ENCODE data around the gene LRRC23.

Gene LRRC23

DNA sequence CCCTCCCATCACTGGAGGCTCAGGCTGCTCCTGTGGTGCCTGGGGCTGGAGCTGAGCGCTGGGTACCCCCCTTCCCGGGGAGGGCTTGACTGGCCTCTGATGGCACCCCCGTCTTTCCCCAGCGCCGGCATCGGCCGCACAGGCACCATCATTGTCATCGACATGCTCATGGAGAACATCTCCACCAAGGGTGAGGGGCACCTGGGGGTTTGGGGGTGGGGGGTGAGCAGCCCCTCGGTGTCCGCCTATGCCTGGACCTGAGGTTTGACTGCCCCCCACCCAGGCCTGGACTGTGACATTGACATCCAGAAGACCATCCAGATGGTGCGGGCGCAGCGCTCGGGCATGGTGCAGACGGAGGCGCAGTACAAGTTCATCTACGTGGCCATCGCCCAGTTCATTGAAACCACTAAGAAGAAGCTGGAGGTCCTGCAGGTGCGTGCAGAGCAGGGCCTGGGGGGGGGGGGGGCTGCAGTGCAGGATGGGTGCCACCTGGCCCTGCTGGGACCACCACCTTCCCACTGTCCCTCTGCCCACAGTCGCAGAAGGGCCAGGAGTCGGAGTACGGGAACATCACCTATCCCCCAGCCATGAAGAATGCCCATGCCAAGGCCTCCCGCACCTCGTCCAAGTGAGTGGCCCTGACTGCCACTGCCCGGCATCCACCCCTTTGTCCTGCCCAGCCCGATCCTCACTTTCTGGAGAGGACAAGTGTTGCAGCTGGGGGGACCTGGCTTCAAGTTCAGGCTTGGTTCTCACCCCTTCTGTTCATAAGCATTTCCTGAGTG lies 55.4 kb downstream of the LRRC23 start:
- DNase-seq: no peak

DNA sequence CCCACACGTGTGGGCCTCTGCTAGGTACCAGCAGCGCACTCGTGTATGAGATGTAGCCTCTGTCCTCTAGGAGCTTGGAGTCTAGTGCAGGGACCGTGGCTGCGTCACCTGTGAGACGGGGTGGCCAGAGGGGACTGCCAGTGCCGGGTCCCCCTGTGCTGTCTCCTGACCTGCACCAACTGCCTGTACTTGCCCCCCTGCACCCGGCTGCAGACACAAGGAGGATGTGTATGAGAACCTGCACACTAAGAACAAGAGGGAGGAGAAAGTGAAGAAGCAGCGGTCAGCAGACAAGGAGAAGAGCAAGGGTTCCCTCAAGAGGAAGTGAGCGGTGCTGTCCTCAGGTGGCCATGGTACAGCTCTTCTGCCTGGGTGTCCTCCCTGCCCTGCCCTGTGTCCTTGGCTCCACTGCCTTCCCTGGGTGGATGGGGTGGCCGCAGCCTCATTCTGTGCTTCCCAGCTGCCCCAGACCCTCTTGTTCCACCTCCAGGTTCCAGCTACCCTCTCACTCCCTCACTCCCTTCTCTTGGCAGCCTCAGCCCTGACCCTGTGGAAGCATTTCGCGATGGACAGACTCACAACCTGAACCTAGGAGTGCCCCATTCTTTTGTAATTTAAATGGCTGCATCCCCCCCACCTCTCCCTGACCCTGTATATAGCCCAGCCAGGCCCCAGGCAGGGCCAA lies 56.1 kb downstream of the LRRC23 start:
- no peak for DNase-seq

DNA sequence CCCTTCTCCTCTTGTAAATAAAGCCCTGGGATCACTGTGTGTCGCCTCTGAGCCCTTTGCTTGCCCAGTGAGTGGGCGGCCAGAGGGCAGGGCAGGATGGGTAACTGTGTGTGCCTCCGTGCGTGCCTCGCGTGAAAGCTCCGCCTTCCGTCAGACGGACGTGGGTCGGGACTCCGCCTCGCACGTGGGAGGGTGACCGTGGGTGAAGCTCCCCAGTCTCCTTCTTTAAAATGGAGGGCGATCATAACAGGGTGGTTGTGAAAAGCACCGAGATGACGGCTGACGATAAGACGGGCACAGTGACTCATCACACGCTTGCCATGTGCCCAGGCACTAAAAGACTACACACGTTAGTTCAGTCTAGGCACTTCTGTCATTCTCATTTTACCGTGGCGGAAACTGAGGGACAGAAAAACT lies 56.7 kb downstream of the LRRC23 start:
- peak; percentile 97 for DNase-seq

DNA sequence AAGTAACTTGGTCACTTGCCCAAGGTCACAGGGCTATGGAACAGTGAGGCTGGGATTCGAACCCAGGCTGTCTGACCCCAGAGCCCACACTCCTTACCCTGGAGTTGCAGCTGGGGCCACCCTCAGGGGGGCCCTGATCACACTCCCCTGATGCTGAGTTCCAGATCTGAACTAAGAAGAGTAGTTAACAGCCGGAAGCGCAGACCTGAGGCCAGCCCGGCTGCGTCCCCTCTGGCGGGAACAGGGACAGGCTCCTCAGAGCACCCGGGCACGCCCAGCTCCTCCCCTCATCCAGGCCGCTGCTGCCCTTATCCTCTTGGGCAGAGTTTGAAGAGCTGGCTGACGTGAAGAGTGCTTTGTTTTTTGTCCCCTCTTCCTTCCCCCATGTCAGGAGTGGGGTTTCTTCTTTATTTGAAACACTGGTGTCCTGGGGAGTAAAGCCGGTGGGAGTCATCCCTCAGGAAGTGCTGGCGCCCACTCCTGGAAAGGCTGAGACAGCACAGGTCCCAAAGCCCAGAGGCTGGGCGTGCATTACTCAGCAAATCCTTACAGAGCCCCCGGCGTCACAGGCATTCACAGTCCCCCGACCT lies 57.2 kb downstream of the LRRC23 start:
- DNase-seq: peak; percentile 49

DNA sequence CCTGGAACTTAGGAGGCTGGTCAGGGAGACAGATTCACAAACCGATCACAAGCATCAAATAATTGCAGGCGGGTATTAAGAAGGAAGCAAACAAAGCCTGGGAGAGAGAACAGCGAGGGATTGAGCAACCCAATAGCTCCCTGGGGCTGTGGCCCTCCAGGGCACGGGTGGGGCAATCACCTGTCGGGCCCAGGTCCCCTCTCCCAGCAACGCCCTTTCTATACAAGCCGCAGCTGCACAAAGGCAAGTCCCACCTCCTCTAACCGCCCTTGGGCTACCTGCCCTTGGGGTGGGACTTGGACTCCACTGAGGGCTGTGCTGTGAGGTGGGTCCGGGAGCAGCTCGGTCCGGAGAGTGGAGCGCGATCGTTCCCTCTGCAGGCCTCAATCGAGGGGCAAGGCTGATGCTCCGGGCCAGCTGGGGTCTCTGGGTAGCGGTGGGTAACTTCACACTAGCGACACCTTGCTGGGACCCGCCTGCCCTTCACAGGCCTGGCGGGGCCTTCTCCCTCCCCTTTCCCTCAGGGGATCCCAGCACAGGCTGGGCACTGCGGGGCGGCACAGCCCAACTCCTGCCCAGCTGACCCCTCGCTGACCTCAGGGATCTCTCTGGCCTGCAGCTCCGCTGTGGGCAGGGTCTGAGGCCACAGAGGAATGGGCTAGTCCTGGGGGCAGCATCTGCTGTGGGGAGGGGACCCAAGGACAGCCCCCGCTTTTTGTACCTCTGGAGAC lies 57.8 kb downstream of the LRRC23 start:
- no peak for DNase-seq

DNA sequence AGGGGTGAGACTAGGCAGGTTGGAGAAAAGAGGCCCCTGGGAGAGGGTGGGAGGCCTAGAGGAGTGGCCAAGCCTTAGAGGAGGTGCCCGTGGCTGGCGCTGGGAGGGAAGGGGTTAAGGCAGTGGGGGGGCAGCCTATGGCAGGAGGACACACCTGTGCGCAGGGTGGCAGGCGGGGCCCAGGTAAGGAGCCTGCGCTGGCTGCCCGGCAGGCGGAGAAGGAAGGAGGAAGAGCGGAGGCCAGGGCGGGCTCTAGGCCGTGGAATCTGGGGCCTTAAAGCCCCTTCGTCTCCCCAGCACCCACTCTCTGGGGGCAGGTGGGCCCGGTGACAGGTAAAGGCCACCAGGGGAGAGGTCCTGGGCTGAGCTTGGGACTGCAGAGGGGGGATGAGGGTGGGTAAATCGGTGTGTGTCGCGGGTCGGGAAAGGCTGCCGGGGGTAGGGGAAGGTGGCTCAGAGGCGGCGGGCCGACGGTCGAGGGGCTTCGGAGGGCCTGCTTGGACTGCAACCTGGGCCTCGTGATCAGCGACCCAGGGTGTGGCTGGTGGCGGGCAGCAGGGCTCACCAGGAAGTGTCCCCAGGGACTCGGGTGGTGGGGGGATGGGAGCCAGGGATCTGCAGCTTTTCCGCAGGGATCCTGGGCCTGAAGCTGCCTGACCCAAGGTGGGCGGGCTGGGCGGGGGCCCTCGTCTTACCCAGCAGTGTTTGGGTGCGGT lies 58.6 kb downstream of the LRRC23 start:
- DNase-seq: no peak

All from activated CD8-positive, alpha-beta memory T cell treated with anti-CD3 and anti-CD28 coated beads, Interleukin-2, amount 50 U/mL, for 4 hours (primary cell).